ENCODE results near the gene GALNT18. TPM values are rescaled to one million over a fixed set of nuclear protein-coding genes. Genes with fewer than 3 reads are reported as not detected.

GALNT18 gene
- total and polyA plus RNA-seq, 2 of the 4 experiments (the other 2 are of a cell fraction): 9.5 to 11.3 TPM

DNA sequence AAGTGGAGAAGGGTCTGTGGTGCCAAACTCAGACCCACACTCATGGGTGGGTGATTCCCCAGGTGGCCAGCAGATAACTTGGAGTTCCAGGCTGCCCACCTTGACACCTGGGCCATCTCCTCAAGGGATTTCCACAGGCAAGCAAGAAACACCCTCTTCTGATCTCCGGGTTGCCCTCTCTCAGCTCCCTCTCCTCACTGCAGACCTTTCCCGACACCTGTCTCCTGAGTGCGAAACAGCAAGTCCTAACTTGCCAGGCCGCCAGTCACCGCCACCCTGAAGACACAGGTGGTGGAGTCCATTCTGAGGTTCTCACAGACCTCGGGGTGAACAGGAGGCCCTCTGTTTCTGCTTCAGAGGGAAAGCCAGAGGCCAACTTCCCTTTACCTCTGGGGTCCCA is 16.6 kb downstream of the GALNT18 start:
- Histone ChIP-seq H2AK5ac (ENCODE audit: low read depth, low read length) (no peak overlapping the region), H3K56ac (ENCODE audit: extremely low read depth, insufficient read depth, low read length) (no peak overlapping the region), H3K4me2 (ENCODE audit: low read depth, low read length) (no peak overlapping the region), H2BK120ac (ENCODE audit: low read depth, low read length) (no peak overlapping the region), H2BK15ac (ENCODE audit: low read depth, low read length) (no peak overlapping the region), H2AFZ (replicated peaks; ENCODE audit: low read length, poor library complexity) (no peak overlapping the region), H3K9ac (ENCODE audit: low read depth, low read length) (no peak overlapping the region), H3K9me3 (ENCODE audit: control insufficient read depth, insufficient read depth, low read length) (no peaks in the 10 kb centered on the region), H3K4me1 (ENCODE audit: control insufficient read depth, insufficient read depth, low read length) (peaks cover 2% of the 10 kb centered on the region; the same call in 1 of the 2 replicates), H3K36me3 (ENCODE audit: control insufficient read depth, insufficient read depth, low read length) (no peaks in the 10 kb centered on the region), H3K18ac (ENCODE audit: low read depth, low read length) (no peak overlapping the region), H2BK5ac (ENCODE audit: low read depth, low read length, poor library complexity, severe bottlenecking) (no peak overlapping the region), H2AK9ac (replicated peaks; ENCODE audit: low read depth, low read length, poor library complexity) (no peak overlapping the region), H3K14ac (replicated peaks; ENCODE audit: low read depth, low read length) (no peak overlapping the region), H3K23ac (ENCODE audit: low read depth, low read length) (no peak overlapping the region), H3K4me3 (ENCODE audit: insufficient read depth, low read depth, low read length) (no peak overlapping the region), H4K5ac (ENCODE audit: low read depth, low read length) (no peak overlapping the region), H4K8ac (ENCODE audit: low read depth in 2 of 2, low read length in 2 of 2) (no peak overlapping the region), H3K4ac (ENCODE audit: low read depth, low read length) (no peak overlapping the region), H3K27me3 (ENCODE audit: control insufficient read depth, insufficient read depth, low read length) (no peaks in the 10 kb centered on the region), H4K91ac (ENCODE audit: insufficient read depth, low read depth, low read length) (no peak overlapping the region), H2BK20ac (ENCODE audit: low read depth, low read length) (no peak overlapping the region), H3K79me1 (ENCODE audit: low read depth in 1 of 2, low read length in 2 of 2) (0 out of 4 replicates have a peak, but pooled peaks cover 0 to 2% of the 10 kb centered on the region in 2 experiments), H3K27ac (ENCODE audit: insufficient read depth, low read length) (no peak overlapping the region), H4K20me1 (ENCODE audit: insufficient read depth, low read length) (no peaks in the 10 kb centered on the region), H3K9me1 (ENCODE audit: insufficient read depth, low read length) (no peaks in the 10 kb centered on the region)
- 81% methylated on average over 4 of the region's 6 CpGs; no CpG with 5 or more reads in 1 of the 2 experiments for WGBS, 2 experiments (ENCODE audit: extremely low coverage in 2 of 2, insufficient read length in 1 of 2)
- intact Hi-C loops (cut with micrococcal nuclease) (no loop called here), in situ Hi-C loops (cut with MboI; ENCODE audit: low sequenced_read_pairs) (no loop called here), dilution Hi-C loops (cut with HindIII; ENCODE audit: low sequenced_read_pairs, unreplicated experiment) (no loop called here)
- POLR2A ChIA-PET (ENCODE audit: unreplicated experiment): no interaction called here
- ATAC-seq (ENCODE audit: low read depth) (no peak), DNase-seq (no peak)
- TF ChIP-seq RAD21 (IDR thresholded peaks at IDR 0.05; ENCODE audit: low read length): no peak
- BruUV-seq (replicated peaks): no TSS peak
- CTCF ChIA-PET: no interaction called here

Measured in IMR-90 (cell line).